Esophagus muscularis mucosa (tissue), 4 donors: ENCODE data around the gene VAMP8.

Experiments
- EP300 ChIP-seq: sonication (generic); formaldehyde crosslinking; IDR thresholded peaks from one replicate; pipeline ENCODE4 v1.6.1; 2017; ENCODE audit warnings: antibody characterized with exemption
- POLR2A ChIP-seq: fragments of 450-650 bp; IDR thresholded peaks from one replicate; pipeline ENCODE4 v1.6.1; 2017; ENCODE audit warnings: antibody characterized with exemption, moderate library complexity, mild to moderate bottlenecking, low read depth
- POLR2AphosphoS5 ChIP-seq, 2 donors: sonication (generic); formaldehyde crosslinking; IDR thresholded peaks; one replicate each; pipeline ENCODE4 v1.6.1; 2017; ENCODE audit warnings: antibody characterized with exemption in 2 of 2
- TF ChIP-seq, protein P1 (sequence below), 3 experiments: fragments of 200-600 bp in 2 of 3; fragments of 450-650 bp in 1 of 3; sonication (generic) in 2 of 3; IDR thresholded peaks; one replicate each; pipeline ENCODE4 v1.5.1; 2017 to 2019; ENCODE audit warnings: antibody characterized with exemption in 3 of 3, mild to moderate bottlenecking in 2 of 3, moderate library complexity in 1 of 3

DNA sequence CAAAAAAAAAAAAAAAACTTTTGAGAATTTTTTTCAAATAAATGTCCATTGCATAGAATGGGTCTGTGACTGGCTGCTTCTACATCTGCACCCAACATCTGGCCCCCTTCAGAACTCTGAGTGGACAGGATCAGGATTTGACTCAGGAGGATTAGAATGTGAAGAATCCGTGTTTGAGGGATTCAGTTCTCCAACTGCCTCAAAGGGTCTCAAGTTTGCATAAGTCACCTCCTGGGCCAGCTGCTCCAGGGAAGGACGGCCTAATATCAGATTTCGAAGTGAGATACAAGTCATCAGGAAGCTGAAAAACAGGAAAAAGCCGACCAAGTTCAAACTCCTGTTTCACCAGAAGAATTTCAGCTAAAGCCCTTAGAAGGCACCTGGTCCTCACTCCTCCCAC lies 27.6 kb upstream of the VAMP8 start:
- TF ChIP-seq, protein P1, sequence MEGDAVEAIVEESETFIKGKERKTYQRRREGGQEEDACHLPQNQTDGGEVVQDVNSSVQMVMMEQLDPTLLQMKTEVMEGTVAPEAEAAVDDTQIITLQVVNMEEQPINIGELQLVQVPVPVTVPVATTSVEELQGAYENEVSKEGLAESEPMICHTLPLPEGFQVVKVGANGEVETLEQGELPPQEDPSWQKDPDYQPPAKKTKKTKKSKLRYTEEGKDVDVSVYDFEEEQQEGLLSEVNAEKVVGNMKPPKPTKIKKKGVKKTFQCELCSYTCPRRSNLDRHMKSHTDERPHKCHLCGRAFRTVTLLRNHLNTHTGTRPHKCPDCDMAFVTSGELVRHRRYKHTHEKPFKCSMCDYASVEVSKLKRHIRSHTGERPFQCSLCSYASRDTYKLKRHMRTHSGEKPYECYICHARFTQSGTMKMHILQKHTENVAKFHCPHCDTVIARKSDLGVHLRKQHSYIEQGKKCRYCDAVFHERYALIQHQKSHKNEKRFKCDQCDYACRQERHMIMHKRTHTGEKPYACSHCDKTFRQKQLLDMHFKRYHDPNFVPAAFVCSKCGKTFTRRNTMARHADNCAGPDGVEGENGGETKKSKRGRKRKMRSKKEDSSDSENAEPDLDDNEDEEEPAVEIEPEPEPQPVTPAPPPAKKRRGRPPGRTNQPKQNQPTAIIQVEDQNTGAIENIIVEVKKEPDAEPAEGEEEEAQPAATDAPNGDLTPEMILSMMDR (IDR thresholded peaks at IDR 0.05): no peak
- no peak for TF ChIP-seq EP300
- no peak for TF ChIP-seq POLR2A
- no peak for TF ChIP-seq POLR2AphosphoS5 (IDR thresholded peaks at IDR 0.05)
